Hippocampal formation (tissue), 2 donors: ENCODE measurements around the gene PPIL3.
A peak's percentile ranks its signal among the peaks of the same experiment; 100 is the strongest.
"Not testable (repeated sequence)": the region's sequence is repeated elsewhere in the genome, so short reads cannot be mapped to it uniquely, and the experiment has no call there.

Experiments
- DNase-seq, 2 donors: peaks; one replicate each; lab custom pipeline; 2025; lab: John Stamatoyannopoulos, UW

Gene PPIL3

GRCh38 chr2:200888704-200889625 is at the start of gene PPIL3, which contains the start of gene NIF3L1:
PPIL3 (minus strand) TSS chr2:200889077; CDS start chr2:200887615, 1,462 bp downstream.
NIF3L1 (plus strand) TSS chr2:200889371; CDS start chr2:200891944, 2,573 bp downstream.
- peak; percentile 89 to 91 for DNase-seq

GRCh38 chr2:200930947-200931626 is 42.2 kb upstream of the PPIL3 start:
- DNase-seq, result no peak

- no peak for DNase-seq
Measured at GRCh38 chr2:200929334-200930249, 40.7 kb upstream of the PPIL3 start.

GRCh38 chr2:200922439-200922838 is 33.6 kb upstream of the PPIL3 start:
- no peak for DNase-seq

- no peak for DNase-seq
Measured at GRCh38 chr2:200913654-200914053, 24.8 kb upstream of the PPIL3 start.

- no peak for DNase-seq
Measured at GRCh38 chr2:200909958-200910357, 21.1 kb upstream of the PPIL3 start.

- peak; percentile 63 to 67 for DNase-seq
Measured at GRCh38 chr2:200905618-200906296, 16.9 kb upstream of the PPIL3 start.

GRCh38 chr2:200901459-200902072 is 12.7 kb upstream of the PPIL3 start:
- DNase-seq, result peak; percentile 35 to 66

- DNase-seq, result no peak
Measured at GRCh38 chr2:200899482-200899881, 10.6 kb upstream of the PPIL3 start.

- DNase-seq, result not testable (repeated sequence)
Measured at GRCh38 chr2:200881715-200882249, 7.1 kb downstream of the PPIL3 start.

- no peak for DNase-seq
Measured at GRCh38 chr2:200878289-200878880, 10.5 kb downstream of the PPIL3 start.

- no peak for DNase-seq
Measured at GRCh38 chr2:200877443-200877842, 11.4 kb downstream of the PPIL3 start.

- DNase-seq, result no peak
Measured at GRCh38 chr2:200873560-200873959, 15.3 kb downstream of the PPIL3 start.

GRCh38 chr2:200871151-200871550 is 17.7 kb downstream of the PPIL3 start:
- DNase-seq, result no peak

- DNase-seq, result no peak
Measured at GRCh38 chr2:200869014-200869413, 19.9 kb downstream of the PPIL3 start.

GRCh38 chr2:200864176-200865034 is 24.5 kb downstream of the PPIL3 start, which contains the start of gene CLK1:
CLK1 (minus strand) TSS chr2:200864658; CDS start chr2:200861862, 2,796 bp downstream.
- peak; percentile 90 to 91 for DNase-seq

GRCh38 chr2:200863782-200864175 is 25.1 kb downstream of the PPIL3 start:
- peak in 1 of 2 donors; percentile 78 for DNase-seq

- DNase-seq, result no peak
Measured at GRCh38 chr2:200862532-200863000, 26.3 kb downstream of the PPIL3 start.
